MCF 10A (cell line): ENCODE data around the gene SDCCAG8. TPM values are rescaled to one million over a fixed set of nuclear protein-coding genes. Genes with fewer than 3 reads are reported as not detected.

ENCODE experiments used
- BruUV-seq: library from RNA; stranded (reverse); fragments of 400-500 nt; replicated peaks from 2 replicates; lab custom pipeline; 2021; lab: Mats Ljungman, UMichigan
- CTCF ChIA-PET: fragments of 300-600 bp; sonication (Branson Sonifier 250); formaldehyde crosslinking; extraction: SDS; loops from one replicate; lab custom pipeline; 2021; ENCODE audit warnings: antibody characterized with exemption, inconsistent platforms; lab: Yijun Ruan, JAX
- POLR2A ChIA-PET: fragments of 300-600, 350-650 bp; sonication (Branson Sonifier 250); formaldehyde crosslinking; extraction: SDS; loops from one replicate; lab custom pipeline; 2020; ENCODE audit warnings: antibody characterized with exemption, inconsistent platforms; lab: Yijun Ruan, JAX
- DNase-seq: peaks from one replicate; pipeline ENCODE4 v3.0.0-alpha.2; 2018; ENCODE audit not compliant: unreplicated experiment
- H3K27ac Mint-ChIP-seq: one replicate; pipeline ENCODE4 v1.8.0; 2022; ENCODE audit warnings: mild to moderate bottlenecking, low read depth, mixed read lengths; ENCODE audit not compliant: unreplicated experiment
- H3K27me3 Mint-ChIP-seq: one replicate; pipeline ENCODE4 v1.8.0; 2022; ENCODE audit warnings: mixed read lengths; ENCODE audit not compliant: insufficient read depth, unreplicated experiment
- H3K36me3 Mint-ChIP-seq: one replicate; pipeline ENCODE4 v1.8.0; 2022; ENCODE audit warnings: mild to moderate bottlenecking, moderate library complexity, mixed read lengths; ENCODE audit not compliant: insufficient read depth, unreplicated experiment
- H3K4me1 Mint-ChIP-seq: one replicate; pipeline ENCODE4 v1.8.0; 2022; ENCODE audit warnings: mixed read lengths; ENCODE audit not compliant: insufficient read depth, unreplicated experiment
- H3K4me3 Mint-ChIP-seq: one replicate; pipeline ENCODE4 v1.8.0; 2022; ENCODE audit warnings: mild to moderate bottlenecking, moderate library complexity, mixed read lengths; ENCODE audit not compliant: unreplicated experiment
- H3K9me3 Mint-ChIP-seq: one replicate; pipeline ENCODE4 v1.8.0; 2022; ENCODE audit warnings: mixed read lengths; ENCODE audit not compliant: unreplicated experiment
- CTCF ChIP-seq: fragments of 200-600 bp; IDR thresholded peaks from one replicate; pipeline ENCODE4 v1.8.0; 2022; ENCODE audit warnings: antibody characterized with exemption, mild to moderate bottlenecking; ENCODE audit not compliant: unreplicated experiment
- intact Hi-C: fragments of 100-400 bp; cut with micrococcal nuclease; formaldehyde crosslinking; loops from 2 replicates; pipeline ENCODE4 v1.14.1; 2022
- total RNA-seq: library from RNA; stranded (reverse); gene quantifications from 2 replicates; pipeline ENCODE4 v1.2.3, GENCODE V29; 2022

Gene SDCCAG8
- total RNA-seq, 1 experiment from 2014 or later, result 128 TPM

- no peak for DNase-seq
- POLR2A ChIA-PET, result interaction anchor here (1.5 kb wide), 1 partner anchor 22 kb away, joined by 3 read pairs; no protein-coding TSS in a partner anchor
- intact Hi-C loops, result no loop called here
- no TSS peak for BruUV-seq
- no peak overlapping the region for H3K27ac Mint-ChIP-seq
- TF ChIP-seq CTCF, result no peak
- no peaks in the 10 kb centered on the region for H3K27me3 Mint-ChIP-seq
- H3K4me3 Mint-ChIP-seq, result no peak overlapping the region
- H3K9me3 Mint-ChIP-seq, result no peaks in the 10 kb centered on the region
- peaks cover 36% of the 10 kb centered on the region for H3K36me3 Mint-ChIP-seq
- peaks cover 14% of the 10 kb centered on the region for H3K4me1 Mint-ChIP-seq
- CTCF ChIA-PET, result interaction anchor here (0.7 to 1.0 kb wide), 2 partner anchors 9 to 290 kb away, joined by 4 read pairs; no protein-coding TSS in a partner anchor
These were observed 155.6 kb downstream of the SDCCAG8 start for GRCh38 chr1:243411472-243411871.

GRCh38 chr1:243413431-243414151 lies 157.8 kb downstream of the SDCCAG8 start:
- H3K27me3 Mint-ChIP-seq, result no peaks in the 10 kb centered on the region
- BruUV-seq, result no TSS peak
- TF ChIP-seq CTCF, result no peak
- intact Hi-C loops, result no loop called here
- POLR2A ChIA-PET, result no interaction called here
- CTCF ChIA-PET, result no interaction called here
- H3K9me3 Mint-ChIP-seq, result no peaks in the 10 kb centered on the region
- no peaks in the 10 kb centered on the region for H3K4me1 Mint-ChIP-seq
- no peak overlapping the region for H3K27ac Mint-ChIP-seq
- DNase-seq, result no peak
- H3K4me3 Mint-ChIP-seq, result no peak overlapping the region
- peaks cover 44% of the 10 kb centered on the region for H3K36me3 Mint-ChIP-seq

- POLR2A ChIA-PET, result no interaction called here
- CTCF ChIA-PET, result no interaction called here
- no peaks in the 10 kb centered on the region for H3K4me1 Mint-ChIP-seq
- intact Hi-C loops, result no loop called here
- no TSS peak for BruUV-seq
- peaks cover 48% of the 10 kb centered on the region for H3K36me3 Mint-ChIP-seq
- H3K9me3 Mint-ChIP-seq, result no peaks in the 10 kb centered on the region
- DNase-seq, result no peak
- H3K27me3 Mint-ChIP-seq, result no peaks in the 10 kb centered on the region
- no peak overlapping the region for H3K27ac Mint-ChIP-seq
- no peak for TF ChIP-seq CTCF
- H3K4me3 Mint-ChIP-seq, result no peak overlapping the region
These were observed 158.3 kb downstream of the SDCCAG8 start for GRCh38 chr1:243414152-243414494.

- H3K27ac Mint-ChIP-seq, result no peak overlapping the region
- intact Hi-C loops, result no loop called here
- H3K4me1 Mint-ChIP-seq, result peaks cover under 1% of the 10 kb centered on the region
- no peak overlapping the region for H3K4me3 Mint-ChIP-seq
- POLR2A ChIA-PET, result interaction anchor here (1.1 kb wide), 1 partner anchor 8 kb away, joined by 4 read pairs; no protein-coding TSS in a partner anchor
- no peak for DNase-seq
- peaks cover 48% of the 10 kb centered on the region for H3K36me3 Mint-ChIP-seq
- TF ChIP-seq CTCF, result no peak
- H3K27me3 Mint-ChIP-seq, result no peaks in the 10 kb centered on the region
- no peaks in the 10 kb centered on the region for H3K9me3 Mint-ChIP-seq
- CTCF ChIA-PET, result interaction anchor here (0.6 to 1.2 kb wide), 7 partner anchors 10 to 677 kb away, joined by 3 to 5 read pairs (median 3); no protein-coding TSS in a partner anchor
- no TSS peak for BruUV-seq
These were observed 160.0 kb downstream of the SDCCAG8 start for GRCh38 chr1:243415663-243416408.
